Stimulated activated CD8-positive, alpha-beta memory T cell treated with anti-CD3 and anti-CD28 coated beads, Interleukin-12 subunit alpha, Interleukin-12 subunit beta, amount 100 ng/mL, for 24 hours (primary cell): Measurements from ENCODE around the gene BRMS1L.
"Not testable (repeated sequence)": the region's sequence is repeated elsewhere in the genome, so short reads cannot be mapped to it uniquely, and the experiment has no call there.

Source experiments
- DNase-seq: peaks from one replicate; pipeline ENCODE4 v3.0.0-alpha.2; 2020; ENCODE audit errors: extremely low read depth

Gene BRMS1L

GRCh38 chr14:35826218-35826951 lies at the start of gene BRMS1L:
BRMS1L (plus strand) TSS chr14:35826338; CDS start chr14:35826517, 179 bp downstream.
- peak; percentile 95 for DNase-seq

GRCh38 chr14:35776823-35777222 lies 49.3 kb upstream of the BRMS1L start:
- no peak for DNase-seq

- not testable (repeated sequence) for DNase-seq
These were observed 48.6 kb upstream of the BRMS1L start for GRCh38 chr14:35777550-35777949.

- no peak for DNase-seq
These were observed 46.8 kb upstream of the BRMS1L start for GRCh38 chr14:35779368-35779767.

- no peak for DNase-seq
These were observed 42.4 kb upstream of the BRMS1L start for GRCh38 chr14:35783699-35784098.

- no peak for DNase-seq
These were observed 39.3 kb upstream of the BRMS1L start for GRCh38 chr14:35786856-35787255.

- DNase-seq, result no peak
These were observed 36.5 kb upstream of the BRMS1L start for GRCh38 chr14:35789651-35790050.

- DNase-seq, result no peak
These were observed 28.3 kb upstream of the BRMS1L start for GRCh38 chr14:35797796-35798195.

GRCh38 chr14:35806006-35806907 lies 19.9 kb upstream of the BRMS1L start:
- no peak for DNase-seq

GRCh38 chr14:35807131-35807961 lies 18.8 kb upstream of the BRMS1L start:
- no peak for DNase-seq

GRCh38 chr14:35808076-35808637 lies 18.0 kb upstream of the BRMS1L start:
- no peak for DNase-seq

GRCh38 chr14:35808638-35809563 lies 17.2 kb upstream of the BRMS1L start, which contains the start of gene RALGAPA1:
RALGAPA1 (minus strand) TSS chr14:35809295; CDS start chr14:35808835, 460 bp downstream.
- peak; percentile 85 for DNase-seq

- no peak for DNase-seq
These were observed 16.5 kb upstream of the BRMS1L start for GRCh38 chr14:35809597-35809996.

GRCh38 chr14:35810963-35811362 lies 15.2 kb upstream of the BRMS1L start:
- DNase-seq, result no peak

- peak; percentile 49 for DNase-seq
These were observed 11.7 kb upstream of the BRMS1L start for GRCh38 chr14:35814371-35815005.

GRCh38 chr14:35818346-35819115 lies 7.6 kb upstream of the BRMS1L start:
- DNase-seq, result no peak

GRCh38 chr14:35819591-35820540 lies 6.3 kb upstream of the BRMS1L start:
- no peak for DNase-seq
